Smooth muscle cell (in vitro differentiated cells): ENCODE results near the gene BBS1. TPM values are rescaled to one million over a fixed set of nuclear protein-coding genes. Genes with fewer than 3 reads are reported as not detected.
"Not testable (repeated sequence)": the region's sequence is repeated elsewhere in the genome, so short reads cannot be mapped to it uniquely, and the experiment has no call there.

Experiments used
- DNase-seq: peaks from one replicate; lab custom pipeline; 2025; ENCODE audit not compliant: unreplicated experiment; lab: John Stamatoyannopoulos, UW
- H2AFZ ChIP-seq: fragments of 200-600 bp; sonication (generic); 2 replicates; pipeline ENCODE4 v1.6.0; 2016; ENCODE audit warnings: antibody characterized with exemption, low read depth, mild to moderate bottlenecking
- H3F3A ChIP-seq: fragments of 200-600 bp; sonication (generic); 2 replicates; pipeline ENCODE4 v1.6.0; 2017; ENCODE audit warnings: antibody characterized with exemption, low read depth
- H3K27ac ChIP-seq: fragments of 200-600 bp; sonication (generic); 2 replicates; pipeline ENCODE4 v1.5.1; 2016; ENCODE audit warnings: low read depth, mild to moderate bottlenecking
- H3K27me3 ChIP-seq: fragments of 200-600 bp; sonication (generic); 2 replicates; pipeline ENCODE4 v1.6.1; 2016; ENCODE audit warnings: low read depth, mild to moderate bottlenecking
- H3K36me3 ChIP-seq: fragments of 200-600 bp; sonication (generic); 2 replicates; pipeline ENCODE4 v1.5.1; 2016; ENCODE audit warnings: low read depth
- H3K4me1 ChIP-seq: fragments of 200-600 bp; sonication (generic); 2 replicates; pipeline ENCODE4 v1.5.1; 2016; ENCODE audit warnings: low read depth
- H3K4me2 ChIP-seq: fragments of 200-600 bp; sonication (generic); 2 replicates; pipeline ENCODE4 v1.6.0; 2016; ENCODE audit warnings: mild to moderate bottlenecking
- H3K4me3 ChIP-seq: fragments of 200-600 bp; sonication (generic); 2 replicates; pipeline ENCODE4 v1.5.1; 2016; ENCODE audit warnings: mild to moderate bottlenecking
- H3K79me2 ChIP-seq: fragments of 200-600 bp; sonication (generic); 2 replicates; pipeline ENCODE4 v1.6.0; 2016; ENCODE audit warnings: low read depth, mild to moderate bottlenecking
- H3K9ac ChIP-seq: fragments of 200-600 bp; sonication (generic); 2 replicates; pipeline ENCODE4 v1.6.0; 2016; ENCODE audit warnings: low read depth
- H3K9me3 ChIP-seq: fragments of 200-600 bp; sonication (generic); replicated peaks from 2 replicates; pipeline ENCODE4 v1.5.1; 2016; ENCODE audit warnings: low read depth
- H4K20me1 ChIP-seq: fragments of 200-600 bp; sonication (generic); 2 replicates; pipeline ENCODE4 v1.6.0; 2016; ENCODE audit warnings: low read depth
- WGBS: methylation state at CpG from one replicate; pipeline ENCODE4 v1.1.7; 2016; ENCODE audit warnings: low lambda C conversion rate; 5-methylcytosine and 5-hydroxymethylcytosine counted together
- polyA plus RNA-seq: library from polyadenylated mRNA; unstranded; fragments of >200 nt; fragmentation: Nextera tagmentation; extraction: Ambion mirVana; gene quantifications from 2 replicates; pipeline ENCODE4 v1.2.1, GENCODE V29; 2016
- total RNA-seq: library from RNA; depleted of rRNA; stranded (reverse); fragments of >200 nt; gene quantifications from 2 replicates; pipeline ENCODE4 v1.2.3, GENCODE V29; 2014
- TF ChIP-seq, protein P1 (sequence below): fragments of 200-600 bp; sonication (generic); IDR thresholded peaks from 2 replicates; pipeline ENCODE4 v1.5.1; 2017; ENCODE audit warnings: borderline replicate concordance, mild to moderate bottlenecking, antibody characterized with exemption; ENCODE audit not compliant: insufficient read depth, poor library complexity, severe bottlenecking

BBS1 gene
- total and polyA plus RNA-seq, 2 experiments from 2014 or later = 13.0 to 30.1 TPM

DNA sequence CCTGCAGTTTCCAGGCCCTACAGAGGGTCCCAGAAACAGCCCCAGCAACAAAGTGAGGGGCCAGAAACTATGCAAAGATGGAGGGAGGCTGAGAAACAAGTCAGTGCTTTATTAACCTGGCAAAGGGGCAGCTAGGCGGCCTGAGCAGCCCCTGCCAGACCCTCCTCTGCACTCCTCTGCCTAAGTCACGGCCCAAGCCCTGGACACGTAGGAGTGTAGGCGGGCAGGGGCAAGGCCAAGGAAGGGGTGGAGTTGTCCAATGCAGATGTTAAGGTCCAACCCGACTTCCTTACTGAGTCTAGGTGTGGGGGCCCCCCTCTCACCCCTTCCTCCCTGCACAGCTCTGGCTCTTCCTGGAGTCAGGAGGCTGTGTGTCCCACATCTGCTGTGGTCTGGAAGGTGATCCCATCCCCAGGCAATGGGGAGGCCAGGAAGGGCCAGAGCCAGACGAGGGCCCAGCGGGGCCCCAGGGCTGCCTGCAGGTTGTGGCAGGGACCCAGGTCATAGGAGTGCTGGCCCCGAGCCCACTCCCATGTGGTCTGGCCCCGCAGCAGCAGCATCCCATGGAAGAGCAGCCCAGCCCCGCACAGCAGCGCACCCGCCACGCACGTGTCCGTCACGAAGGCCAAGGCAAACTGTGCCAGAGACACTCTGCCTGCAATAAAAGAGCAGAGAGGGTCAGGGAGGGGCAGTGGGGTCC, 28.9 kb downstream of the BBS1 start:
- 91% methylated on average over 16 of the region's 16 CpGs for WGBS

DNA sequence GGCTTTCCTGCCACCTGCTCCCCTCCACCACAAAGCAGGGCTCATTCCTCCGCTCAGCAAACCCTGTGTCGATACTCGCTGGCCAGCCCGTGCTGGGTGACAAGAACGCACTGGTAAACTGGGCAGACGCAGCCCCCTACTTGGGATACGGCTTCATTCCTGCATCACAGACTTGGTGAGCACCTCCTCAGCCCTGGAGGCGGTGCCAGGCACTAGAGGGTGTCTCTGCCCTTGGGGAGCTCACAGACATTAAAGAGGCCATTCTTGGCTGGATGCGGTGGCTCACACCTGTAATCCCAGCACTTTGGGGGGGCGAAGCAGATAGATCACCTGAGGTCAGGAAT, 29.4 kb downstream of the BBS1 start:
- peaks cover 1% of the 10 kb centered on the region for H3K4me1 ChIP-seq

More for the DNA sequence above, 28.9 kb downstream of the BBS1 start:
- Histone ChIP-seq H3K27ac (no peak overlapping the region), H2AFZ (no peak overlapping the region), H3K27me3 (no peaks in the 10 kb centered on the region), H3K9ac (no peak overlapping the region), H3K79me2 (no peaks in the 10 kb centered on the region), H3K36me3 (no peaks in the 10 kb centered on the region), H4K20me1 (no peaks in the 10 kb centered on the region), H3K9me3 (no peaks in the 10 kb centered on the region), H3K4me2 (no peak overlapping the region), H3K4me3 (no peak overlapping the region), H3F3A (no peaks in the 10 kb centered on the region), H3K4me1 (no peaks in the 10 kb centered on the region)
- TF ChIP-seq, protein P1, sequence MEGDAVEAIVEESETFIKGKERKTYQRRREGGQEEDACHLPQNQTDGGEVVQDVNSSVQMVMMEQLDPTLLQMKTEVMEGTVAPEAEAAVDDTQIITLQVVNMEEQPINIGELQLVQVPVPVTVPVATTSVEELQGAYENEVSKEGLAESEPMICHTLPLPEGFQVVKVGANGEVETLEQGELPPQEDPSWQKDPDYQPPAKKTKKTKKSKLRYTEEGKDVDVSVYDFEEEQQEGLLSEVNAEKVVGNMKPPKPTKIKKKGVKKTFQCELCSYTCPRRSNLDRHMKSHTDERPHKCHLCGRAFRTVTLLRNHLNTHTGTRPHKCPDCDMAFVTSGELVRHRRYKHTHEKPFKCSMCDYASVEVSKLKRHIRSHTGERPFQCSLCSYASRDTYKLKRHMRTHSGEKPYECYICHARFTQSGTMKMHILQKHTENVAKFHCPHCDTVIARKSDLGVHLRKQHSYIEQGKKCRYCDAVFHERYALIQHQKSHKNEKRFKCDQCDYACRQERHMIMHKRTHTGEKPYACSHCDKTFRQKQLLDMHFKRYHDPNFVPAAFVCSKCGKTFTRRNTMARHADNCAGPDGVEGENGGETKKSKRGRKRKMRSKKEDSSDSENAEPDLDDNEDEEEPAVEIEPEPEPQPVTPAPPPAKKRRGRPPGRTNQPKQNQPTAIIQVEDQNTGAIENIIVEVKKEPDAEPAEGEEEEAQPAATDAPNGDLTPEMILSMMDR = no peak
- no peak for DNase-seq

DNA sequence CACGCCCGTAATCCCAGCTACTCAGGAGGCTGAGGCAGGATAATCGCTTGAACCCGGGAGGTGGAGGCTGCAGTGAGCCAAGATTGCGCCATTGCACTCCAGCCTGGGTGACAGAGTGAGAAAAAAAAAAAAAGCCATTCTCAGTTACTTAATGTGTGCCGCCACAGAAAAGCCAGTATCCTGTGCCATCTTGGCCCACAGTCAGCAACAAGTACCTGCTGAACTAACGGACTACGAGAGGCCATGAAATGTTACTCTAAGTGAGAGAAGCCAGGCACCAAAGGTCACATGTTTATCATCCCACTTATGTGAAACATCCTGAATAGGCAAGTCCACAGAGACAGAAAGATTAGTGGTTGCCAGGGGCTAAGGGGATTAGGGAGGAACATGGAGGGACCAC, 30.2 kb downstream of the BBS1 start:
- H3K4me1 ChIP-seq, H3K9me3 ChIP-seq, H3K27ac ChIP-seq, H3K4me2 ChIP-seq, H4K20me1 ChIP-seq, H3K36me3 ChIP-seq, DNase-seq, H3K9ac ChIP-seq, H3F3A ChIP-seq, H3K79me2 ChIP-seq, H2AFZ ChIP-seq, H3K27me3 ChIP-seq, H3K4me3 ChIP-seq: not testable (repeated sequence)
- WGBS = 92% methylated on average over 8 of the region's 8 CpGs

More for the DNA sequence above, 29.4 kb downstream of the BBS1 start:
- Histone ChIP-seq H4K20me1 (no peaks in the 10 kb centered on the region), H3K9ac (no peak overlapping the region), H3K4me2 (no peak overlapping the region), H3K36me3 (no peaks in the 10 kb centered on the region), H3K79me2 (peaks cover 2% of the 10 kb centered on the region), H3K9me3 (no peaks in the 10 kb centered on the region), H2AFZ (no peak overlapping the region), H3K4me3 (no peak overlapping the region), H3F3A (no peaks in the 10 kb centered on the region), H3K27ac (no peak overlapping the region), H3K27me3 (no peaks in the 10 kb centered on the region)
- TF ChIP-seq, protein P1 = no peak
- WGBS = 97% methylated on average over 10 of the region's 10 CpGs
- DNase-seq = no peak

DNA sequence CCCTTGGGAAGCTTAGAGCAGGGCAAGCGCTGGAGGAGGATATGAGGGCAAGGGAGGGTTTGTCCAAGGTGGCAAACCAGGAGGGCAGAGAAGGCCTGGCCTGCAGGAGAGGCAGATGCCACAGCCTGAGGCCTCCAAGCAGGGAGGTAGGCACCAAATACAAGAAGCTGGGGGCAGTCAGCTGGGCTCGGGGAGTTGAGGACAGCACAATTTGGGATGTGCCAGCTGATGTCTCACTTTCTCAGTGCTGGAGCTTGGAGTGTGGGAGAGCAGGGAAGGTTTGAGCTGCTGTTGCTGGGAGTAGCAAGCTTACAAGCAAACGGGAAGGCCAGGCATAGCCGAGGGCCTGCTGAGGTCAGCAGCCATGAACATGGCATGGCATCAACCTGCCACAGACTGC, 31.5 kb downstream of the BBS1 start:
- Histone ChIP-seq H3K4me2 (no peak overlapping the region), H3F3A (peaks cover 7% of the 10 kb centered on the region), H3K27ac (no peak overlapping the region), H2AFZ (no peak overlapping the region), H3K4me1 (peaks cover 11% of the 10 kb centered on the region), H3K79me2 (peaks cover 6% of the 10 kb centered on the region), H3K9ac (no peak overlapping the region), H3K36me3 (no peaks in the 10 kb centered on the region), H3K9me3 (no peaks in the 10 kb centered on the region), H4K20me1 (no peaks in the 10 kb centered on the region), H3K27me3 (no peaks in the 10 kb centered on the region), H3K4me3 (no peak overlapping the region)
- TF ChIP-seq, protein P1 = no peak
- 95% methylated on average over 4 of the region's 4 CpGs for WGBS
- no peak for DNase-seq
